SK-N-SH treated with all-trans-retinoic acid at 6 μM for 48 hours (cell line): ENCODE measurements around the gene CACNA2D3.

Experiments
- OSR1 ChIP-seq: fragments of 250-450 bp; sonication (Bioruptor Pico); IDR thresholded peaks from 2 replicates; pipeline ENCODE4 v1.8.0; 2022; ENCODE audit warnings: moderate library complexity, mild to moderate bottlenecking, inconsistent platforms
- RARB ChIP-seq: fragments of 250-450 bp; sonication (Bioruptor Pico); IDR thresholded peaks from 2 replicates; pipeline ENCODE4 v1.8.0; 2021; ENCODE audit warnings: mild to moderate bottlenecking, moderate library complexity
- ZC3H10 ChIP-seq: fragments of 250-450 bp; sonication (Bioruptor Pico); IDR thresholded peaks from 2 replicates; pipeline ENCODE4 v1.5.1; 2021; ENCODE audit warnings: mild to moderate bottlenecking, moderate library complexity
- ZFP3 ChIP-seq: fragments of 250-450 bp; sonication (Bioruptor Pico); IDR thresholded peaks from 2 replicates; pipeline ENCODE4 v1.5.0; 2020; ENCODE audit warnings: mild to moderate bottlenecking, moderate library complexity
- ZFP30 ChIP-seq: fragments of 450-650 bp; formaldehyde crosslinking; IDR thresholded peaks from 2 replicates; pipeline ENCODE4 v1.5.0; 2022; ENCODE audit warnings: mild to moderate bottlenecking, moderate library complexity
- TF ChIP-seq, protein P1 (sequence below): fragments of 250-450 bp; sonication (Bioruptor Pico); IDR thresholded peaks from 2 replicates; pipeline ENCODE4 v1.8.0; 2020; ENCODE audit warnings: mild to moderate bottlenecking, moderate library complexity, borderline replicate concordance
- TF ChIP-seq, protein P2 (sequence below): fragments of 250-450 bp; sonication (Bioruptor Pico); IDR thresholded peaks from 2 replicates; pipeline ENCODE4 v1.5.1; 2020; ENCODE audit warnings: low read depth, mild to moderate bottlenecking, moderate library complexity

DNA sequence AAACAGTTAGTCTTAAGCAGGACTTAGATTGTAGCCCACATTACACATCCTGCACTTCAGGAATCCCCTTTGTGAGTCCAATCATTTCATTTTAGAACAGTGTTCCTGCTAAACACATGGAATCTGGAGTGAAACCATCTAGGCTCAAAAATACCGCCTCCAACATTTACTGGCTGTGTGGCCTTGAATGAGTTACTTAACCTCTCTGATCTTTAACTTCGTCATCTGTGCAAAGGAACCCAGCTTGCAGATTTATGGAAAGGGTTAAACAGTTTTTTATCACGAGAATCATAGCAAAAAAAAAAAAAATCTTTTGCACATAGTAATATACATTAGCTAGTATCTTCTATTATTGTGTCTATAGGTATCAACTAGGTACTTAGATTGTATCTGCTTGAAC, 813.5 kb downstream of the CACNA2D3 start:
- TF ChIP-seq OSR1 (CRISPR knock-in tag) (no peak), ZC3H10 (CRISPR knock-in tag) (no peak), RARB (CRISPR knock-in tag) (no peak), ZFP3 (CRISPR knock-in tag) (no peak), ZFP30 (CRISPR knock-in tag) (no peak)
- TF ChIP-seq, protein P1, sequence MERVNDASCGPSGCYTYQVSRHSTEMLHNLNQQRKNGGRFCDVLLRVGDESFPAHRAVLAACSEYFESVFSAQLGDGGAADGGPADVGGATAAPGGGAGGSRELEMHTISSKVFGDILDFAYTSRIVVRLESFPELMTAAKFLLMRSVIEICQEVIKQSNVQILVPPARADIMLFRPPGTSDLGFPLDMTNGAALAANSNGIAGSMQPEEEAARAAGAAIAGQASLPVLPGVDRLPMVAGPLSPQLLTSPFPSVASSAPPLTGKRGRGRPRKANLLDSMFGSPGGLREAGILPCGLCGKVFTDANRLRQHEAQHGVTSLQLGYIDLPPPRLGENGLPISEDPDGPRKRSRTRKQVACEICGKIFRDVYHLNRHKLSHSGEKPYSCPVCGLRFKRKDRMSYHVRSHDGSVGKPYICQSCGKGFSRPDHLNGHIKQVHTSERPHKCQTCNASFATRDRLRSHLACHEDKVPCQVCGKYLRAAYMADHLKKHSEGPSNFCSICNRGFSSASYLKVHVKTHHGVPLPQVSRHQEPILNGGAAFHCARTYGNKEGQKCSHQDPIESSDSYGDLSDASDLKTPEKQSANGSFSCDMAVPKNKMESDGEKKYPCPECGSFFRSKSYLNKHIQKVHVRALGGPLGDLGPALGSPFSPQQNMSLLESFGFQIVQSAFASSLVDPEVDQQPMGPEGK (CRISPR knock-in tag) = no peak
- TF ChIP-seq, protein P2, sequence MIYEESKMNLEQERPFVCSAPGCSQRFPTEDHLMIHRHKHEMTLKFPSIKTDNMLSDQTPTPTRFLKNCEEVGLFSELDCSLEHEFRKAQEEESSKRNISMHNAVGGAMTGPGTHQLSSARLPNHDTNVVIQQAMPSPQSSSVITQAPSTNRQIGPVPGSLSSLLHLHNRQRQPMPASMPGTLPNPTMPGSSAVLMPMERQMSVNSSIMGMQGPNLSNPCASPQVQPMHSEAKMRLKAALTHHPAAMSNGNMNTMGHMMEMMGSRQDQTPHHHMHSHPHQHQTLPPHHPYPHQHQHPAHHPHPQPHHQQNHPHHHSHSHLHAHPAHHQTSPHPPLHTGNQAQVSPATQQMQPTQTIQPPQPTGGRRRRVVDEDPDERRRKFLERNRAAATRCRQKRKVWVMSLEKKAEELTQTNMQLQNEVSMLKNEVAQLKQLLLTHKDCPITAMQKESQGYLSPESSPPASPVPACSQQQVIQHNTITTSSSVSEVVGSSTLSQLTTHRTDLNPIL = no peak
